K562 (cell line): ENCODE measurements around the gene CALM3. TPM values are rescaled to one million over a fixed set of nuclear protein-coding genes. Genes with fewer than 3 reads are reported as not detected.

Experiments used
- ATAC-seq: fragments of 200-7000 bp; cut with Tn5 transposase; 3 replicates; pipeline ENCODE4 v1.9.1; 2020; ENCODE audit warnings: moderate library complexity
- BruUV-seq: library from RNA; stranded (reverse); fragments of 400-500 nt; replicated peaks from 2 replicates; lab custom pipeline; 2021; lab: Mats Ljungman, UMichigan
- CTCF ChIA-PET: fragments of 300-600 bp; formaldehyde crosslinking; extraction: SDS; loops from one replicate; lab custom pipeline; 2021; ENCODE audit warnings: low intra/inter-chr PET ratio; lab: Yijun Ruan, JAX
- POLR2A ChIA-PET: fragments of 300-600, 350-650 bp; sonication (Branson Sonifier 250); formaldehyde crosslinking; extraction: SDS; loops from one replicate; lab custom pipeline; 2021; ENCODE audit warnings: antibody characterized with exemption, inconsistent platforms; lab: Yijun Ruan, JAX
- DNase-seq, 4 experiments: peaks; one replicate each; pipeline versions ENCODE4 v3.0.0 to v3.0.0-alpha.2; 2011 to 2018; ENCODE audit warnings: low spot score in 3 of 4, mixed read lengths in 3 of 4; ENCODE audit errors: extremely low read depth in 1 of 4
- FAIRE-seq: peaks from 2 replicates; lab custom pipeline; 2011; peaks lifted over from hg19 to GRCh38; lab: Jason Lieb, UNC
- H2AFZ ChIP-seq: 2 replicates; pipeline ENCODE4 v1.6.0; 2011; ENCODE audit warnings: low read depth, low read length, control low read depth, inconsistent platforms
- H3K27ac ChIP-seq: fragments of 200-600 bp; 3 replicates; pipeline ENCODE4 v1.8.0; 2011; ENCODE audit warnings: low read depth, mild to moderate bottlenecking, control low read depth, inconsistent platforms, low read length, moderate library complexity, mixed read lengths; ENCODE audit errors: extremely low read depth
- H3K27me3 ChIP-seq, 2 experiments: fragments of 300-600 bp in 1 of 2; 2 replicates in 1 of 2; 3 replicates in 1 of 2; pipeline versions ENCODE4 v1.6.0 to v1.8.0; 2011; ENCODE audit warnings: inconsistent platforms in 2 of 2, low read length in 2 of 2, mild to moderate bottlenecking in 1 of 2, mixed read lengths in 1 of 2, moderate library complexity in 1 of 2; ENCODE audit not compliant: control insufficient read depth in 2 of 2, insufficient read depth in 2 of 2
- H3K36me3 ChIP-seq: fragments of 300-600 bp; 3 replicates; pipeline ENCODE4 v1.8.0; 2011; ENCODE audit warnings: mild to moderate bottlenecking, low read length, inconsistent platforms; ENCODE audit not compliant: control insufficient read depth, insufficient read depth
- H3K4me1 ChIP-seq, 2 experiments: fragments of 200-600 bp in 1 of 2; replicated peaks in 1 of 2; 2 replicates in 1 of 2; 3 replicates in 1 of 2; pipeline versions ENCODE4 v1.5.1 to v1.8.0; 2011; ENCODE audit warnings: inconsistent platforms in 2 of 2, low read length in 2 of 2, mild to moderate bottlenecking in 1 of 2, mixed read lengths in 1 of 2, moderate library complexity in 1 of 2; ENCODE audit not compliant: control insufficient read depth in 2 of 2, insufficient read depth in 2 of 2
- H3K4me2 ChIP-seq: 2 replicates; pipeline ENCODE4 v1.6.1; 2011; ENCODE audit warnings: low read length, control low read depth, inconsistent platforms, mixed read lengths; ENCODE audit not compliant: insufficient read depth
- H3K4me3 ChIP-seq: fragments of 200-600 bp; sonication (generic), shearing (Covaris generic); 2 replicates; pipeline ENCODE4 v1.5.1; 2016; ENCODE audit warnings: control low read depth, inconsistent platforms
- H3K79me2 ChIP-seq: fragments of 200-600 bp; 3 replicates; pipeline ENCODE4 v1.8.0; 2011; ENCODE audit warnings: low read length, inconsistent platforms; ENCODE audit not compliant: control insufficient read depth, insufficient read depth
- H3K9ac ChIP-seq, 2 experiments: 2 replicates each; pipeline versions ENCODE4 v1.6.0 to v1.6.1; 2011; ENCODE audit warnings: low read depth in 2 of 2, low read length in 2 of 2, control low read depth in 1 of 2, inconsistent platforms in 1 of 2, mild to moderate bottlenecking in 1 of 2, mixed read lengths in 1 of 2; ENCODE audit not compliant: insufficient read depth in 1 of 2
- H3K9me1 ChIP-seq: one replicate; pipeline ENCODE4 v1.6.0; 2011; ENCODE audit warnings: inconsistent platforms, mild to moderate bottlenecking, low read length, moderate library complexity; ENCODE audit not compliant: control insufficient read depth, insufficient read depth
- H3K9me3 ChIP-seq: replicated peaks from 2 replicates; pipeline ENCODE4 v1.5.1; 2011; ENCODE audit warnings: low read depth, low read length, inconsistent platforms; ENCODE audit not compliant: control insufficient read depth, insufficient read depth
- H4K20me1 ChIP-seq: replicated peaks from 2 replicates; pipeline ENCODE4 v1.6.1; 2011; ENCODE audit warnings: low read length, inconsistent platforms, mixed read lengths; ENCODE audit not compliant: control insufficient read depth, insufficient read depth
- ARID2 ChIP-seq: fragments of 450-650 bp; IDR thresholded peaks from 2 replicates; pipeline ENCODE4 v1.6.1; 2017; ENCODE audit warnings: antibody characterized with exemption, mild to moderate bottlenecking
- DACH1 ChIP-seq: fragments of 450-650 bp; IDR thresholded peaks from 2 replicates; pipeline ENCODE4 v1.6.1; 2018; ENCODE audit not compliant: partially characterized antibody
- HDAC1 ChIP-seq, 2 experiments: fragments of 450-650 bp; IDR thresholded peaks; 2 replicates each; pipeline ENCODE4 v1.6.1; 2016 to 2017; ENCODE audit warnings: inconsistent platforms in 1 of 2, mild to moderate bottlenecking in 1 of 2, moderate library complexity in 1 of 2
- RNF219 ChIP-seq: fragments of 250-450 bp; sonication (Bioruptor Pico); IDR thresholded peaks from 2 replicates; pipeline ENCODE4 v1.5.0; 2022; ENCODE audit warnings: mild to moderate bottlenecking
- SPI1 ChIP-seq: IDR thresholded peaks from 2 replicates; pipeline ENCODE4 v1.6.1; 2011; ENCODE audit warnings: low read depth, low read length, control low read depth, borderline replicate concordance
- ZNF263 ChIP-seq: sonication (generic); formaldehyde crosslinking; IDR thresholded peaks from 2 replicates; pipeline ENCODE4 v1.8.0; 2022; ENCODE audit warnings: mild to moderate bottlenecking, missing genetic modification reagents, borderline replicate concordance
- ZNF41 ChIP-seq: fragments of 250-450 bp; sonication (Bioruptor Pico); conservative IDR thresholded peaks from 2 replicates; pipeline ENCODE4 v1.4.0; 2020; ENCODE audit warnings: mild to moderate bottlenecking
- ZNF644 ChIP-seq: fragments of 200-800 bp; sonication (Bioruptor generic); IDR thresholded peaks from 2 replicates; pipeline ENCODE4 v1.6.1; 2016; ENCODE audit warnings: low read depth, missing genetic modification characterization, missing compliant biosample characterization
- ZNF668 ChIP-seq: fragments of 250-450 bp; sonication (Bioruptor Pico); IDR thresholded peaks from 2 replicates; pipeline ENCODE4 v1.8.0; 2022; ENCODE audit warnings: mild to moderate bottlenecking, inconsistent platforms
- WGBS: fragments of 100-300 bp; shearing (Covaris generic); methylation state at CpG from one replicate; pipeline ENCODE4 v1.1.6; 2016; ENCODE audit warnings: low coverage, mixed read lengths; ENCODE audit not compliant: insufficient coverage; ENCODE audit errors: missing lambda C conversion rate; 5-methylcytosine and 5-hydroxymethylcytosine counted together
- in situ Hi-C: fragments of 300-500 bp; cut with MboI; formaldehyde crosslinking; loops from 4 replicates; pipeline ENCODE4 v1.15.0; 2018; ENCODE audit warnings: inconsistent platforms, mixed read lengths
- intact Hi-C: fragments of 100-400 bp; cut with micrococcal nuclease; formaldehyde crosslinking; loops from 2 replicates; pipeline ENCODE4 v1.14.2; 2022
- polyA plus RNA-seq, 8 experiments: library from polyadenylated mRNA; depleted of rRNA in 4 of 8; stranded (reverse) in 5 of 8; unstranded in 3 of 8; fragments of >200 nt; fragmentation: Nextera tagmentation in 2 of 8; fragmentation: Illumina TruSeq in 1 of 8; extraction: Ambion mirVana in 2 of 8; extraction: Trizol in 1 of 8; gene quantifications; 2 replicates each; pipeline versions ENCODE4 v1.2.1 to v1.2.3, GENCODE V29; 2011 to 2014; ENCODE audit warnings: inconsistent platforms in 1 of 8, missing spikeins in 1 of 8
- total RNA-seq, 7 experiments: library from RNA; depleted of rRNA in 6 of 7; stranded (reverse); fragments of >200 nt in 6 of 7; fragmentation: Illumina TruSeq in 2 of 7; extraction: Trizol in 2 of 7; gene quantifications; 2 replicates each; pipeline versions ENCODE4 v1.2.1 to v1.2.3, GENCODE V29; 2011 to 2021; ENCODE audit warnings: low replicate concordance in 1 of 7
- TF ChIP-seq, protein P1 (sequence below): fragments of 450-650 bp; conservative IDR thresholded peaks from 2 replicates; pipeline ENCODE4 v1.6.1; 2016; ENCODE audit warnings: missing genetic modification characterization, low read depth, mild to moderate bottlenecking, control low read depth, missing compliant biosample characterization

The CALM3 gene
- total and polyA plus RNA-seq, 9 of the 15 experiments (the other 6 are each of a cell fraction or from before 2014, with no cell fraction given): 34.6 to 350 (median 156) TPM

DNA sequence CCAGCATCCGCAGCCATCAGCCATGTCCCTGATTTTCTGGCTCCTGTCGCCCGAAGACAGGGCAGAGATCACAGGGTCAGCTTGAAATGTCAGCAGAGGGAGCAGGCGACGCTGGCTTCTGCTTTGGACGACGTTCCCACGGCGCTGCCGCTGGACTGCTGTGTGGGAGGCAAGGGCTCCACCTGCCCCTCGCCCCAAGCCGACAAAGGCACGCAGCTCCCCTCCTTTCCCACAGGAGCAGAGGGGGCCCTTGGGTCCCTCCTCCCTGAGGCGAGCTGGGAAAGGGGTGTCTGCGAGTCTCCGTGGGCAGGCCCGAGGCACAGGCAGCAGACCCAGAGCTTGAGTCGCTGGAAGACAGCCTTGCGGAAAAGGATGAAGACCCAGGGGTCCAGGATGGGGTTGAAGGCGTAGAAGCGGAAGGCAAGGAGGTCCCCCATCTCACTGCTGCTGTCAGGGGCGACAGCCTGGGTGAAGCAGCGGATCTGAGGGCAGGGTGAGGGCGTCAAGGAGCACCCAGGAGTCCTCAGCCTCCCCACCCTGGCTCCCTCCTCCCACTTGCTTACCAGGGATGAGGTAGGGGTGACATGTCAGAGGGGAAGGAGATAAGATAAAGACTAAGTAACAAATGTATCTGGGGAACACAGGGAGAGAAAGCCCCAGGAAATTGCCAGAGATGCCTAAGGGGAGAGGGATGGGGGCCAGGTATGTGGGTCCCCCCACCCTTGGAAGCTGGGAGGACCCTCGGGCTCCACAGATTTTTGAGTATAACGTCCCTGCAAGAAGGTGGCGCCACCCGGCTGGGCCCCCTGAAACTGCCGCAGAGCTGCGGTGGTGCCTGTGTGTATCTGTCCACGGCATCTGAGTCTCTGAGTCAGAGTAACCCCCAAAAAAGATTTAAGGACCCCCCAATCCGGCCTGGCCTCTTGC, 20.3 kb downstream of the CALM3 start:
- no peaks in the 10 kb centered on the region for H3K9me3 ChIP-seq
- ChIA-PET POLR2A (interaction anchor here (0.9 to 2.3 kb wide), 4 partner anchors 10 to 38 kb away, joined by 3 to 8 read pairs (median 4); no protein-coding TSS in a partner anchor), CTCF (no interaction called here)
- FAIRE-seq (no peak), ATAC-seq (no peak), DNase-seq (no peak)
- H3K27ac ChIP-seq: no peak overlapping the region
- peak overlapping the region; percentile 13; the same call in 1 of the 2 replicates for H3K4me2 ChIP-seq
- peak overlapping the region in 1 of 2 experiments; percentile 85; a peak in 2 of 4 replicates for H3K9ac ChIP-seq
- 32% methylated on average over 31 of the region's 32 CpGs for WGBS
- in situ Hi-C loops: no loop called here
- H3K36me3 ChIP-seq: no peaks in the 10 kb centered on the region
- H2AFZ ChIP-seq: peak overlapping the region; percentile 37; the same call in 1 of the 2 replicates
- no peaks in the 10 kb centered on the region for H3K79me2 ChIP-seq
- H3K9me1 ChIP-seq: no peaks in the 10 kb centered on the region
- intact Hi-C loops: no loop called here
- H3K4me3 ChIP-seq: no peak overlapping the region
- peaks cover 57 to 61% of the 10 kb centered on the region in 2 experiments for H3K4me1 ChIP-seq
- no peaks in the 10 kb centered on the region for H4K20me1 ChIP-seq
- H3K27me3 ChIP-seq: no peaks in the 10 kb centered on the region
- no TSS peak for BruUV-seq
- TF ChIP-seq ZNF644 (no peak), DACH1 (no peak), SPI1 (no peak), ZNF263 (CRISPR knock-in tag) (peak; percentile 96), ZNF668 (CRISPR knock-in tag) (no peak), ZNF41 (no peak), RNF219 (CRISPR knock-in tag) (no peak), HDAC1 (IDR thresholded peaks at IDR 0.05) (no peak), ARID2 (no peak)
- TF ChIP-seq, protein P1, sequence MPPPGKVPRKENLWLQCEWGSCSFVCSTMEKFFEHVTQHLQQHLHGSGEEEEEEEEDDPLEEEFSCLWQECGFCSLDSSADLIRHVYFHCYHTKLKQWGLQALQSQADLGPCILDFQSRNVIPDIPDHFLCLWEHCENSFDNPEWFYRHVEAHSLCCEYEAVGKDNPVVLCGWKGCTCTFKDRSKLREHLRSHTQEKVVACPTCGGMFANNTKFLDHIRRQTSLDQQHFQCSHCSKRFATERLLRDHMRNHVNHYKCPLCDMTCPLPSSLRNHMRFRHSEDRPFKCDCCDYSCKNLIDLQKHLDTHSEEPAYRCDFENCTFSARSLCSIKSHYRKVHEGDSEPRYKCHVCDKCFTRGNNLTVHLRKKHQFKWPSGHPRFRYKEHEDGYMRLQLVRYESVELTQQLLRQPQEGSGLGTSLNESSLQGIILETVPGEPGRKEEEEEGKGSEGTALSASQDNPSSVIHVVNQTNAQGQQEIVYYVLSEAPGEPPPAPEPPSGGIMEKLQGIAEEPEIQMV (tag): no peak
